ENCODE measurements around the gene TMEM115. TPM values are rescaled to one million over a fixed set of nuclear protein-coding genes. Genes with fewer than 3 reads are reported as not detected.

TMEM115 gene
- total RNA-seq, 6 donors from 2014 or later: 39.8 to 68.1 (median 46.5) TPM

GRCh38 chr3:50322115-50322385, 37.3 kb downstream of the TMEM115 start:
- WGBS, 2 donors: 19 to 27% methylated on average over 2 to 7 of the region's 14 CpGs
- Histone ChIP-seq H3K4me3 (peak overlapping the region; percentile 65 to 96 (median 74)), H3K9me3 (no peaks in the 10 kb centered on the region), H3K27me3 (no peaks in the 10 kb centered on the region), H3K4me1 (peaks cover 71 to 87% (median 82%) of the 10 kb centered on the region in 4 donors), H3K36me3 (peaks cover 9 to 57% (median 39%) of the 10 kb centered on the region in 4 donors), H3K27ac (peak overlapping the region; percentile 94 to 97 (median 95))
- DNase-seq: peak in 1 of 2 donors; percentile 88
- ATAC-seq (ENCODE audit: low FRiP score in 2 of 2): no peak
- TF ChIP-seq CTCF (IDR thresholded peaks at IDR 0.05): peak in 1 of 6 experiments; percentile 4
- peak in 1 of 4 donors; percentile 47 for TF ChIP-seq POLR2A (IDR thresholded peaks at IDR 0.05)
- TF ChIP-seq POLR2AphosphoS5 (IDR thresholded peaks at IDR 0.05): no peak
- no peak for TF ChIP-seq EP300 (IDR thresholded peaks at IDR 0.05)

GRCh38 chr3:50321336-50322114, 37.8 kb downstream of the TMEM115 start:
- DNase-seq: peak; percentile 90 to 95
- peaks cover 73 to 87% (median 82%) of the 10 kb centered on the region in 4 donors for H3K4me1 ChIP-seq
- ATAC-seq (ENCODE audit: low FRiP score in 2 of 2): peak; percentile 78 to 92
- peak overlapping the region; percentile 65 to 96 (median 74) for H3K4me3 ChIP-seq
- no peaks in the 10 kb centered on the region for H3K9me3 ChIP-seq
- H3K27me3 ChIP-seq: no peaks in the 10 kb centered on the region
- 3% methylated on average over 21 of the region's 59 CpGs; no CpG with 5 or more reads in 1 of the 2 donors for WGBS, 2 donors
- peaks cover 9 to 62% (median 40%) of the 10 kb centered on the region in 4 donors for H3K36me3 ChIP-seq
- TF ChIP-seq POLR2A (IDR thresholded peaks at IDR 0.05) (peak in 3 of 4 donors; percentile 24 to 89 (median 44)), POLR2AphosphoS5 (IDR thresholded peaks at IDR 0.05) (peak in 1 of 2 donors; percentile 32), EP300 (IDR thresholded peaks at IDR 0.05) (no peak), CTCF (IDR thresholded peaks at IDR 0.05) (peak; percentile 37 to 74 (median 52))
- peak overlapping the region; percentile 94 to 97 (median 95) for H3K27ac ChIP-seq

- H3K36me3 ChIP-seq: peaks cover 11 to 62% (median 38%) of the 10 kb centered on the region in 4 donors
- peak; percentile 83 to 95 for DNase-seq
- H3K4me1 ChIP-seq: peaks cover 76 to 89% (median 87%) of the 10 kb centered on the region in 4 donors
- no peaks in the 10 kb centered on the region for H3K27me3 ChIP-seq
- H3K4me3 ChIP-seq: peak overlapping the region; percentile 65 to 96 (median 74)
- peak in 1 of 2 donors; percentile 84 for ATAC-seq (ENCODE audit: low FRiP score in 2 of 2)
- 1% methylated on average over 13 to 25 of the region's 45 CpGs for WGBS, 2 donors
- no peaks in the 10 kb centered on the region for H3K9me3 ChIP-seq
- peak overlapping the region; percentile 94 to 97 (median 95) for H3K27ac ChIP-seq
- TF ChIP-seq POLR2A (IDR thresholded peaks at IDR 0.05) (peak in 1 of 4 donors; percentile 19), CTCF (IDR thresholded peaks at IDR 0.05) (no peak), POLR2AphosphoS5 (IDR thresholded peaks at IDR 0.05) (peak; percentile 6 to 45)
These were observed 38.4 kb downstream of the TMEM115 start for GRCh38 chr3:50320853-50321335.

GRCh38 chr3:50319894-50320625, 39.3 kb downstream of the TMEM115 start:
- TF ChIP-seq POLR2A (IDR thresholded peaks at IDR 0.05) (no peak), CTCF (IDR thresholded peaks at IDR 0.05) (no peak), EP300 (IDR thresholded peaks at IDR 0.05) (no peak), POLR2AphosphoS5 (IDR thresholded peaks at IDR 0.05) (no peak)
- no peaks in the 10 kb centered on the region for H3K9me3 ChIP-seq
- ATAC-seq (ENCODE audit: low FRiP score in 2 of 2) (no peak), DNase-seq (peak in 1 of 2 donors; percentile 65)
- peaks cover 83 to 90% (median 86%) of the 10 kb centered on the region in 4 donors for H3K4me1 ChIP-seq
- H3K4me3 ChIP-seq: peak overlapping the region; percentile 65 to 96 (median 74)
- H3K27me3 ChIP-seq: no peaks in the 10 kb centered on the region
- H3K36me3 ChIP-seq: peaks cover 13 to 65% (median 32%) of the 10 kb centered on the region in 4 donors
- peak overlapping the region; percentile 94 to 97 (median 95) for H3K27ac ChIP-seq
- WGBS, 2 donors: 60 to 66% methylated on average over 1 to 29 of the region's 29 CpGs

Data from upper lobe of left lung (tissue), 6 donors.